Esophagus mucosa (tissue), 1 donor: Measurements from ENCODE around the gene ZNF678. TPM values are rescaled to one million over a fixed set of nuclear protein-coding genes. Genes with fewer than 3 reads are reported as not detected.

ENCODE experiments used
- ATAC-seq: fragments of 200-7000 bp; cut with Tn5 transposase; one replicate; pipeline ENCODE4 v1.9.1; 2020
- total RNA-seq: library from RNA; stranded (reverse); gene quantifications from one replicate; pipeline ENCODE4 v1.2.4, GENCODE V29; 2023
- donor health status: DM: yes; HTN: yes; CAD: no.

The ZNF678 gene
- total RNA-seq, 1 donor from 2014 or later, result 2.7 TPM

GRCh38 chr1:227725046-227725445, 161.7 kb downstream of the ZNF678 start:
- no peak for ATAC-seq

GRCh38 chr1:227726318-227726717, 163.0 kb downstream of the ZNF678 start:
- no peak for ATAC-seq

Other genes with a start within 250 kb of the ZNF678 start
- 11.1 TPM for gene CDC42BPA, start 245.1 kb upstream of the ZNF678 start, total RNA-seq
- gene JMJD4, start 171.7 kb downstream of the ZNF678 start, total RNA-seq, result 10.2 TPM
- 15.8 TPM for gene SNAP47, start 171.9 kb downstream of the ZNF678 start, total RNA-seq